ENCODE results near the gene SH3BP1. TPM values are rescaled to one million over a fixed set of nuclear protein-coding genes. Genes with fewer than 3 reads are reported as not detected.

SH3BP1 gene
- total and polyA plus RNA-seq, 2 experiments from 2014 or later, result 9.5 to 46.7 TPM

- H3K36me3 Mint-ChIP-seq (ENCODE audit: low read depth), result peaks cover 42% of the 10 kb centered on the region
- DNase-seq (ENCODE audit: low spot score) (no peak), ATAC-seq (no peak)
- Histone ChIP-seq H3K4me3 (no peak overlapping the region), H3K79me2 (replicated peaks; ENCODE audit: insufficient read depth) (peaks cover 11% of the 10 kb centered on the region), H4K20me1 (replicated peaks; ENCODE audit: insufficient read depth) (no peaks in the 10 kb centered on the region), H2AFZ (no peak overlapping the region), H3K27me3 (ENCODE audit: insufficient read depth) (no peaks in the 10 kb centered on the region), H3K27ac (ENCODE audit: low read depth) (no peak overlapping the region), H3F3A (replicated peaks; ENCODE audit: low read depth) (peaks cover 8% of the 10 kb centered on the region; the same call in 1 of the 2 replicates), H3K9me2 (ENCODE audit: insufficient read depth) (no peaks in the 10 kb centered on the region), H3K4me1 (ENCODE audit: insufficient read depth) (no peaks in the 10 kb centered on the region), H3K36me3 (ENCODE audit: insufficient read depth) (no peaks in the 10 kb centered on the region), H3K4me2 (no peak overlapping the region)
- H3K9me3 Mint-ChIP-seq, result no peaks in the 10 kb centered on the region; the same call in 2 of the 3 replicates
- TF ChIP-seq, protein P1, sequence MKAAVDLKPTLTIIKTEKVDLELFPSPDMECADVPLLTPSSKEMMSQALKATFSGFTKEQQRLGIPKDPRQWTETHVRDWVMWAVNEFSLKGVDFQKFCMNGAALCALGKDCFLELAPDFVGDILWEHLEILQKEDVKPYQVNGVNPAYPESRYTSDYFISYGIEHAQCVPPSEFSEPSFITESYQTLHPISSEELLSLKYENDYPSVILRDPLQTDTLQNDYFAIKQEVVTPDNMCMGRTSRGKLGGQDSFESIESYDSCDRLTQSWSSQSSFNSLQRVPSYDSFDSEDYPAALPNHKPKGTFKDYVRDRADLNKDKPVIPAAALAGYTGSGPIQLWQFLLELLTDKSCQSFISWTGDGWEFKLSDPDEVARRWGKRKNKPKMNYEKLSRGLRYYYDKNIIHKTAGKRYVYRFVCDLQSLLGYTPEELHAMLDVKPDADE (IDR thresholded peaks at IDR 0.05), result no peak
- TF ChIP-seq CTCF (conservative IDR thresholded peaks at IDR 0.05; ENCODE audit: low read depth in 2 of 2) (no peak), STAT1 (IDR thresholded peaks at IDR 0.05; ENCODE audit: unreplicated experiment) (no peak), ZNF331 (CRISPR knock-in tag; IDR thresholded peaks at IDR 0.05; ENCODE audit: low read depth) (no peak), EZH2 (IDR thresholded peaks at IDR 0.05; ENCODE audit: low read depth, unreplicated experiment) (no peak), CREB1 (CRISPR knock-in tag; IDR thresholded peaks at IDR 0.05; ENCODE audit: low read depth) (no peak), POLR2AphosphoS5 (IDR thresholded peaks at IDR 0.05; ENCODE audit: low read depth) (no peak)
- TF ChIP-seq, protein P2, sequence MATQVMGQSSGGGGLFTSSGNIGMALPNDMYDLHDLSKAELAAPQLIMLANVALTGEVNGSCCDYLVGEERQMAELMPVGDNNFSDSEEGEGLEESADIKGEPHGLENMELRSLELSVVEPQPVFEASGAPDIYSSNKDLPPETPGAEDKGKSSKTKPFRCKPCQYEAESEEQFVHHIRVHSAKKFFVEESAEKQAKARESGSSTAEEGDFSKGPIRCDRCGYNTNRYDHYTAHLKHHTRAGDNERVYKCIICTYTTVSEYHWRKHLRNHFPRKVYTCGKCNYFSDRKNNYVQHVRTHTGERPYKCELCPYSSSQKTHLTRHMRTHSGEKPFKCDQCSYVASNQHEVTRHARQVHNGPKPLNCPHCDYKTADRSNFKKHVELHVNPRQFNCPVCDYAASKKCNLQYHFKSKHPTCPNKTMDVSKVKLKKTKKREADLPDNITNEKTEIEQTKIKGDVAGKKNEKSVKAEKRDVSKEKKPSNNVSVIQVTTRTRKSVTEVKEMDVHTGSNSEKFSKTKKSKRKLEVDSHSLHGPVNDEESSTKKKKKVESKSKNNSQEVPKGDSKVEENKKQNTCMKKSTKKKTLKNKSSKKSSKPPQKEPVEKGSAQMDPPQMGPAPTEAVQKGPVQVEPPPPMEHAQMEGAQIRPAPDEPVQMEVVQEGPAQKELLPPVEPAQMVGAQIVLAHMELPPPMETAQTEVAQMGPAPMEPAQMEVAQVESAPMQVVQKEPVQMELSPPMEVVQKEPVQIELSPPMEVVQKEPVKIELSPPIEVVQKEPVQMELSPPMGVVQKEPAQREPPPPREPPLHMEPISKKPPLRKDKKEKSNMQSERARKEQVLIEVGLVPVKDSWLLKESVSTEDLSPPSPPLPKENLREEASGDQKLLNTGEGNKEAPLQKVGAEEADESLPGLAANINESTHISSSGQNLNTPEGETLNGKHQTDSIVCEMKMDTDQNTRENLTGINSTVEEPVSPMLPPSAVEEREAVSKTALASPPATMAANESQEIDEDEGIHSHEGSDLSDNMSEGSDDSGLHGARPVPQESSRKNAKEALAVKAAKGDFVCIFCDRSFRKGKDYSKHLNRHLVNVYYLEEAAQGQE (IDR thresholded peaks at IDR 0.05; ENCODE audit: unreplicated experiment), result no peak
- H3K27me3 Mint-ChIP-seq (ENCODE audit: insufficient read depth, low read depth, poor library complexity), result peaks cover 6% of the 10 kb centered on the region
- H3K4me1 Mint-ChIP-seq, result peaks cover 4% of the 10 kb centered on the region
- no peak overlapping the region for H3K4me3 Mint-ChIP-seq
- no peak overlapping the region for H3K27ac Mint-ChIP-seq
Measured at GRCh38 chr22:37690407-37690806, 50.9 kb downstream of the SH3BP1 start.

GRCh38 chr22:37690901-37691504 is 51.5 kb downstream of the SH3BP1 start:
- Histone ChIP-seq H3K36me3 (ENCODE audit: insufficient read depth) (no peaks in the 10 kb centered on the region), H3F3A (replicated peaks; ENCODE audit: low read depth) (peaks cover 7% of the 10 kb centered on the region), H3K4me1 (ENCODE audit: insufficient read depth) (peaks cover 4% of the 10 kb centered on the region), H2AFZ (no peak overlapping the region), H3K9me2 (ENCODE audit: insufficient read depth) (no peaks in the 10 kb centered on the region), H3K27ac (ENCODE audit: low read depth) (no peak overlapping the region), H3K27me3 (ENCODE audit: insufficient read depth) (no peaks in the 10 kb centered on the region), H3K4me3 (no peak overlapping the region), H3K4me2 (no peak overlapping the region), H4K20me1 (replicated peaks; ENCODE audit: insufficient read depth) (no peaks in the 10 kb centered on the region), H3K79me2 (replicated peaks; ENCODE audit: insufficient read depth) (peaks cover 11% of the 10 kb centered on the region)
- peaks cover 6% of the 10 kb centered on the region for H3K27me3 Mint-ChIP-seq (ENCODE audit: insufficient read depth, low read depth, poor library complexity)
- TF ChIP-seq EZH2phosphoT487 (IDR thresholded peaks at IDR 0.05; ENCODE audit: unreplicated experiment) (no peak), ZNF114 (CRISPR knock-in tag; IDR thresholded peaks at IDR 0.05) (no peak)
- DNase-seq (ENCODE audit: low spot score) (no peak), ATAC-seq (no peak)
- H3K36me3 Mint-ChIP-seq (ENCODE audit: low read depth), result peaks cover 42% of the 10 kb centered on the region
- H3K9me3 Mint-ChIP-seq, result no peaks in the 10 kb centered on the region; the same call in 2 of the 3 replicates
- H3K4me1 Mint-ChIP-seq, result peaks cover 6% of the 10 kb centered on the region
- H3K4me3 Mint-ChIP-seq, result no peak overlapping the region; the same call in 2 of the 3 replicates
- no peak overlapping the region for H3K27ac Mint-ChIP-seq

All from GM23338 (cell line).